Activated T-helper 1 cell treated with anti-CD3 and anti-CD28 coated beads, Interleukin-12 subunit alpha, Interleukin-12 subunit beta, Interleukin-2, Interleukin-4 antibody, amounts not matched to agents 30 ng/mL and 10 ng/mL and 1 ng/mL, durations not matched to agents 14 hours and 24 hours and 36 hours (primary cell): ENCODE results near the gene ITGAV. TPM values are rescaled to one million over a fixed set of nuclear protein-coding genes. Genes with fewer than 3 reads are reported as not detected.
A peak's percentile ranks its signal among the peaks of the same experiment; 100 is the strongest.

ENCODE experiments used
- DNase-seq: peaks from one replicate; pipeline ENCODE4 v3.0.0; 2021; ENCODE audit warnings: low spot score
- H3K27ac Mint-ChIP-seq: one replicate; pipeline ENCODE4 v1.8.0; 2021; ENCODE audit warnings: mild to moderate bottlenecking, mixed read lengths
- H3K27me3 Mint-ChIP-seq: one replicate; pipeline ENCODE4 v1.8.0; 2022; ENCODE audit warnings: mild to moderate bottlenecking, moderate library complexity, mixed read lengths; ENCODE audit not compliant: insufficient read depth
- H3K36me3 Mint-ChIP-seq: one replicate; pipeline ENCODE4 v1.8.0; 2021; ENCODE audit warnings: low read depth, mixed read lengths
- H3K4me1 Mint-ChIP-seq: one replicate; pipeline ENCODE4 v1.8.0; 2021; ENCODE audit warnings: low read depth, mixed read lengths
- H3K4me3 Mint-ChIP-seq: one replicate; pipeline ENCODE4 v1.8.0; 2021; ENCODE audit warnings: mild to moderate bottlenecking, moderate library complexity, mixed read lengths
- H3K9me3 Mint-ChIP-seq: one replicate; pipeline ENCODE4 v1.8.0; 2021; ENCODE audit warnings: mixed read lengths
- intact Hi-C: fragments of 100-400 bp; cut with micrococcal nuclease; formaldehyde crosslinking; loops from one replicate; pipeline ENCODE4 v1.15.1; 2024
- total RNA-seq: library from RNA; stranded (reverse); gene quantifications from 2 replicates; pipeline ENCODE4 v1.2.3, GENCODE V29; 2022

The ITGAV gene
- total RNA-seq, 1 donor from 2014 or later: 8.7 TPM

DNA sequence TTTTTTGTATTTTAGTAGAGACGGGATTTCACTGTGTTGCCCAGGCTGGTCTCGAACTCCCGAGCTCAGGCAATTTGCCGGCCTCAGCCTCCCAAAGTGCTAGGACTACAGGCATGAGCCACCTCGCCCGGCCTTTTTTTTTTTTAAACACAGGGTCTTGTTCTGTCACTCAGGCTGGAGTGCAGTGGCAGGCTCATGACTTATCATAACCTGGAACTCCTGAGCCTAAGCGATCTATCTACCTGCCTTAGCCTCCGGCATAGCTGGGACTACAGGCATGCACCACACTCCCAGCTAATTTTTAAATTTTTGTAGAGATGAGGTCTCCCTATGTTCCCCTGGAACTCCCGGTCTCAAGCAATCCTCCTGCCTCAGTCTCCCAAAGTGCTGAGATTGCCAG, 1.4 kb upstream of the ITGAV start:
- no peak for DNase-seq
- H3K4me1 Mint-ChIP-seq: peaks cover 28% of the 10 kb centered on the region
- peak overlapping the region; percentile 19 for H3K4me3 Mint-ChIP-seq
- H3K36me3 Mint-ChIP-seq: peaks cover 1% of the 10 kb centered on the region
- no peaks in the 10 kb centered on the region for H3K9me3 Mint-ChIP-seq
- intact Hi-C loops: loop anchor here (2.0 kb wide), 1 partner anchor 76 kb away; no protein-coding TSS in a partner anchor
- H3K27me3 Mint-ChIP-seq: peaks cover 6% of the 10 kb centered on the region
- H3K27ac Mint-ChIP-seq: no peak overlapping the region

DNA sequence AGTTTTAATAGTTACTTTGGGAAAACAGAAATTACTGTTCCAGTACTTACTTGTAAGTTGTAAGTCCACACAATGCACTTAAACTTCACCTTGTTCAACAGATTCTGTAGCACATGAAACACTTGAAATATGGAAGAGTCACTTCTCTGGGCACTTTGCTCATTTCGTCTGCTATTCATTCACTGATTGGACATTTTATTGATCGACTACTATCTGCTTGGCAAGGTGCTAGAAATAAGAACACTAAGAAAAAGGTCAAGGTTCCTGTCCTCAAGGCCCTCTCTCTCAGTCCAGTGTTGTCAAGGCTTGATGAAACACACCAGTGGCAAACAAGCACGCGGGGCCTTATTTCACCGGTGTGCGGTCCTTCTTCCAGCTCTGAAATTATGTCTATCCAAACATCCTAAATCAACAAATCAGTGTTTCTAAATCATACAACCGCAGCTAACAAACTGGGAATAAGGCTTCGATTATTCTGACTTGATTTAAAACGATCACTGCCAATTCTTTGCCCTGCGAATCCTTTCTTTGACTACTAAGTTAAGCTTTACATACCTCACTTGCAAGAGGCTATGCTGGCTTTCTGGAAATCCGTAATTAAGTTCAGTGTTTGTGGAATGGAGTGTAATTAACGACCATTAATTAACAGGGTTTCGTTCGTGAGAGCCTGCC, 780 bp upstream of the ITGAV start:
- Mint-ChIP-seq H3K4me3 (peak overlapping the region; percentile 93), H3K4me1 (peaks cover 29% of the 10 kb centered on the region), H3K27me3 (peaks cover 6% of the 10 kb centered on the region), H3K9me3 (no peaks in the 10 kb centered on the region), H3K36me3 (peaks cover 1% of the 10 kb centered on the region), H3K27ac (peak overlapping the region; percentile 26)
- intact Hi-C loops: loop anchor here (1.0 to 2.0 kb wide), 3 partner anchors 52 to 103 kb away; partner anchors contain the start of gene ZC3H15
- no peak for DNase-seq

DNA sequence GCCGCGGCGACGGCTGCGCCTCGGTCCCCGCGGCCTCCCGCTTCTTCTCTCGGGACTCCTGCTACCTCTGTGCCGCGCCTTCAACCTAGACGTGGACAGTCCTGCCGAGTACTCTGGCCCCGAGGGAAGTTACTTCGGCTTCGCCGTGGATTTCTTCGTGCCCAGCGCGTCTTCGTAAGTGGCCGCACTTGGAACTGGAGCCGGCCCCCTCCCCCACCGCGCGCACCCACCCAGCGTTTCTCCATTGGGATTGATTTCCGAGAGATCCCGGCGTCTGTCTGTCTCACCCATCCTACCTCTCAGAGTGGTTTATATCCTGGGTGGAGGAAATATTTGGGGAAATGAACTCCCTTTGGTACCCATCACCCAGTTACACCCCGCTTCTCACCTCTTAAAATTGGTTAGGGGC, 498 bp downstream of the ITGAV start:
- no peak for DNase-seq
- Mint-ChIP-seq H3K27me3 (peaks cover 6% of the 10 kb centered on the region), H3K4me1 (peaks cover 34% of the 10 kb centered on the region), H3K36me3 (peaks cover 1% of the 10 kb centered on the region), H3K9me3 (no peaks in the 10 kb centered on the region), H3K27ac (peak overlapping the region; percentile 91), H3K4me3 (peak overlapping the region; percentile 93)
- intact Hi-C loops: loop anchor here (1.0 kb wide), 1 partner anchor 13 kb away; no protein-coding TSS in a partner anchor

DNA sequence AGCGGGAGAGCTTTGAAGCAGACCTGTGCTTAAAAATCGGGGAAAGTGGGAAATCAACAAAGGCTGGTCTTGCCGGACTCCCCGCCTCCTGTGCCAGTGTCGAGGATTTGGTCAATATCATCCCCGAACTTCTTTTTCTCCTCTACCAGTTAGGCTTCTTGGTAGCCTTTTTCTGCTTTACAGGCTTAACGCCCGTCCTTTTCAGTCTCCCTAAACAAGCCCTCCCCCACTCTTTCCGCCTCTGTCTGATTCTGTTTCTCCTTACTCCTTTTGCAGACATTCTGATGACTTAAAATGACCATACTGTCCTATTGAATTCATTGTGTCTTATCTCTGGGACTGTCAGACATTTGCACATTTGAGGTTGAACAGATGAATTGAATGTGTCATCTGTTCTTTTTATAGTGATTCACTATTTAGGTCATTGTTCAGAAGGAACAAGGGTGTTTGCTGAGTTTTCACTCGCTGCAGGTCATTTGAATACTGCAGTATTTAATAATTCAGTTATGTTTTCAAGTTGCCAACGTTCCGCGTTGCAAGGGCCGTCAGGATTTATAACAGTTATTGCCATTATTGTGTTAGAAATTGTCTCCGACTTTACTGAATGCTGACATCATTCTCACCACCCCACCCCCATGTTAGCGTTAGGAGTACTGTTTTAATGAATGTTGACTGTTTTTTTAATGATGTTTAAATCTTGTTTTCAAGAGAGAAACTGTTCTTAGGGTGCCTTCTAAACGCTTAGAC, 1.1 kb downstream of the ITGAV start:
- H3K4me3 Mint-ChIP-seq: peak overlapping the region; percentile 93
- H3K27ac Mint-ChIP-seq: peak overlapping the region; percentile 91
- intact Hi-C loops: loop anchor here (1.0 kb wide), 1 partner anchor 12 kb away; no protein-coding TSS in a partner anchor
- peaks cover 3% of the 10 kb centered on the region for H3K27me3 Mint-ChIP-seq
- peaks cover 1% of the 10 kb centered on the region for H3K36me3 Mint-ChIP-seq
- H3K9me3 Mint-ChIP-seq: no peaks in the 10 kb centered on the region
- DNase-seq: no peak
- H3K4me1 Mint-ChIP-seq: peaks cover 34% of the 10 kb centered on the region

DNA sequence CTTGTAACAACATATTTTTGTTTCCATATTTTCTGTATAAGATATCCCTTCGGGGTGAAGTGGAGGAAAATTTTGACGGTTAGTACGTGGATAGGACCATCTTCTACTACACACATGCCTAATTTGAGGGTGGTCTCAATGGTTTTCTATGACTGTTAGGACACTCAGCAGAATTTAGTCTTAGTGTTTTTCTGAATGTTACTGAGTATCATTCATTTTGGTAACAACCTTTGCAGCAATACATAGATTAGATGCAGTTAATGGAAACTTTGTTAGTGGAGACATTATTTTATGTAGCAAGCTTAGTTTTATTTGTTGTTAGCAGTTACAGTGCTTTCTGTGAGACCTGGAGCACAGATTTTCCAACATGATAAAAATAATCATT, 1.6 kb downstream of the ITGAV start:
- intact Hi-C loops: no loop called here
- Mint-ChIP-seq H3K27ac (peak overlapping the region; percentile 14), H3K4me3 (peak overlapping the region; percentile 93), H3K4me1 (peaks cover 34% of the 10 kb centered on the region), H3K27me3 (no peaks in the 10 kb centered on the region), H3K9me3 (no peaks in the 10 kb centered on the region), H3K36me3 (peaks cover 1% of the 10 kb centered on the region)
- DNase-seq: no peak

DNA sequence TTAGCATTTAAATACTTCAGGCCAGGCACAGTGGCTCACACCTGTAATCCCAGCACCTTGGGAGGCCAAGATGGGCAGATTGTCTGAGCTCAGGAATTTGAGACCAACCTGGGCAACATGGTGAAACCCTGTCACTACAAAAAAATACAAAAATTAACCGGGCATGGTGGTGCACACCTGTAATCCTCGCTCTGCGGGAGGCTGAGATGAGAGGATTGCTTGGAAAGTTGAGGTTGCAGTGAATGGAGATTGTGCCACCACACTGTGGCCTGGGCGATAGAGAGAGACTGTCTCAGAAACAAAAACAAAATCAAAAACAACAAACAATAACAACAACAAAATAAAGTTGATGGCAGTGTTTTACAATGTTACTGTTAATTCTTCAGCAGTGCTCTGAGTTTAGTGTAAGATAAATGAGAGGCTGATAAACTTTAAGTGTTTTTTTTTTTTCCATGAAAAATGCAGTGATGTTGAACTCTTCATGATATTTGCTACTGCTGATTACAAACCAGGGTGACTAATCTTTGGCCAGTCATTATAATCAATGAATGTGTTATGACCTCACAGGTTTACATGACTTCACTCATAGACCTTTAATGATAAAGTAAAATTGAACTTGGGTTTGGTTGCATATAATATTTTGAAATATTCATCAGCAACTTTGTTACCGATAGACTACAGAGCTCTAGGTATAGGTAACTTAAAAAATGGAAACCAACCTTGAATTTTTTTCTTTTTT, 2.5 kb downstream of the ITGAV start:
- peaks cover 1% of the 10 kb centered on the region for H3K36me3 Mint-ChIP-seq
- H3K27me3 Mint-ChIP-seq: no peaks in the 10 kb centered on the region
- peaks cover 34% of the 10 kb centered on the region for H3K4me1 Mint-ChIP-seq
- no peak for DNase-seq
- intact Hi-C loops: no loop called here
- no peaks in the 10 kb centered on the region for H3K9me3 Mint-ChIP-seq
- no peak overlapping the region for H3K27ac Mint-ChIP-seq
- H3K4me3 Mint-ChIP-seq: peak overlapping the region; percentile 25

DNA sequence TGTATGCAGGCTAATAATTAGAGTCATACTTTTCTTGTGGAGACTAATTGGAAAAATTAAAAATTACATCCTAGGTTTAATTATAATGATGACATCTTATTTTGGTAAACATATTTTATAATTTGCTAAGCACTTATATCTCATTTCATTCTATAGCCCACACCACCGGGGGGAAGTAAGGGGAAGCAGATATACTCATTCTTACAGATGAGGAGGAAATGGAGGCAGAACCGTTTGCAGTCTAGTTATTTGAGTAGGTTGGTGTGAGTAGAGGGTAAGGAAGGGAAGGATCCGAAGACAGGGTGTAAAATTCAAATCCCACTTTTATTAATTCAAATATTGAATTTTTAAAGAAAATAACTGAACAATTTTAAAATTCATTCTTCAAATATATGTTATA, 3.7 kb downstream of the ITGAV start:
- Mint-ChIP-seq H3K27ac (no peak overlapping the region), H3K9me3 (no peaks in the 10 kb centered on the region), H3K4me3 (no peak overlapping the region), H3K36me3 (peaks cover 1% of the 10 kb centered on the region), H3K27me3 (no peaks in the 10 kb centered on the region), H3K4me1 (peaks cover 34% of the 10 kb centered on the region)
- intact Hi-C loops: no loop called here
- no peak for DNase-seq

DNA sequence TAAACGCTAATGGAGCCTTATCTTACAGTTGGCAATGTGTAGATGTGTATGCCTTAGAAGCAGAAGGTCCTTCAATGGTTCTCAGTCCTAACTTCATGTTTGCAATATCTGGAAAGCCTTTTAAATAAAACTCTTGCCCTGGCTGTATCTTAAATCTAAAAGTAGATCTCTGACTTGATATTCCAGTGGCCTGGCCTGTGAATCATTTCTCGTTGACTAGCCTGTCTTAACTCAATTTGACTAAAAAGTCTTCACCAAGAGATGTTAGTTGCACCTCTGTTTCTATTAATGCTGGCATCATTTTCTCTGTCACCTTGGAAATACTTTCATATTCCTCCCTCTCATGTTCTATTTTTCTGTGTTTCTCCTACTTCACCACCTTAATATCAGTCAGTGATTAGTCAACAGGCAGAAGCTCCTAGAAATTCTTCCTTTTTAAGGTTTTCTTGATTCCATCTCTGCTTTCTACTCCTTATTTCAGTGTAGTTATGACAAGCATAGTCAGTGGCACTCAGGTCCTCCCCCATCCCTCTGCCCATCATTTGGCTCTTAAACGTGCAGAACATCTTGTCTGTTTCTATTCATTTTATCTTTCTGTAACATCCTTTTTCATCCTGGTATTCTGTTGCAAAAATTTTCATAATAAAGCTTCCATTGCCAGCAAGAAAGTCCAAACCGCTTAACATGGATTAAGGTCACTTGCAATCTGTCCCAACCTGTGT, 4.3 kb downstream of the ITGAV start:
- intact Hi-C loops: no loop called here
- Mint-ChIP-seq H3K27me3 (no peaks in the 10 kb centered on the region), H3K36me3 (peaks cover 1% of the 10 kb centered on the region), H3K27ac (no peak overlapping the region), H3K9me3 (no peaks in the 10 kb centered on the region), H3K4me3 (no peak overlapping the region), H3K4me1 (peaks cover 30% of the 10 kb centered on the region)
- DNase-seq: no peak

DNA sequence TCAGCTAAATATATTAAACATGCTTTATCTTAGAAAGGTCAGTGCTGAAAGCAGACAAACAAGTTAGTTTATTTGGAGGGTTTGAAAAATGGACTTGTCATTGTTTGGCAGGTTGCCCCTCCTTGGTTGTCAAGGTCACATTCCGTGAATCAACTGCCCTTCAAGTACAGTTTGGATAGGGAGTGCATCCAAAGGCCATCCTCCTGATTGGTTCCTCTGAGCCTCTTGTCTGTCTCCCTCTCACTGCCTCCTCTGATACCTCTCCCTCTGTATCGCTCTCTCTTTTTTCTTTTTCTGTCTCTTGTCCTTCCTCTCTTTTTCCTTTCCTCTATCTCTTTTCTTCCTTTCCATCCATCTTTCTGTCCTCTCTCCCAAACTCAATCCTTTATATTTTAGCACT, 5.4 kb downstream of the ITGAV start:
- no peak overlapping the region for H3K4me3 Mint-ChIP-seq
- H3K4me1 Mint-ChIP-seq: peaks cover 26% of the 10 kb centered on the region
- H3K9me3 Mint-ChIP-seq: no peaks in the 10 kb centered on the region
- intact Hi-C loops: no loop called here
- H3K36me3 Mint-ChIP-seq: peaks cover 1% of the 10 kb centered on the region
- DNase-seq: no peak
- no peak overlapping the region for H3K27ac Mint-ChIP-seq
- no peaks in the 10 kb centered on the region for H3K27me3 Mint-ChIP-seq

DNA sequence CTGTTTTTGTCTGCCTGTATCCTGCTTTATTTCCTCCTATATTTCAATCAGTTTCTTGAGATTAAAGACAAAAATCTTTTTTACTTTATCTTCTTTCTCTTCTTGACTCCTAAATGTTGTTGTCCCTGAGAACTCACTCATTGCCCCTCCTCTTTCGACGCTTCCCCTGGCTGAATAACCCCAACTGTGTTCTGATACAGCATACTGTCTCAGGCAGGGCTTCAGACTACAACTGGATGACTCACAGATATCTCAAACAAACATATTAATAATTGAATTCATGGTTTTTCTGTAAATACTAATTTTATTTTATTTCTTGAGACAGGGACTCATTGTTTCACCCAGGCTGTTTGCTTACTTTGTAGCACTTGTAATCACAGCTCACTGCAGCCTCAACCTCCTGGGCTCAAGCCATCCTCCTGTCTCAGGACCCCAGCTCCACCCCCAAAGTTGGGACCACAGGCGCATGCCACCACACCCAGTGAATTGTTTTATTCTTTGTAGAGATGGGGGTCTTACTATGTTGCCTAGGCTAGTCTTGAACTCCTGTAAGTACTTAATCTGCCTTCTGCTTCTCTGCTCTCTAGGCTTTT, 9.4 kb downstream of the ITGAV start:
- intact Hi-C loops: no loop called here
- H3K9me3 Mint-ChIP-seq: no peaks in the 10 kb centered on the region
- H3K4me3 Mint-ChIP-seq: no peak overlapping the region
- H3K27me3 Mint-ChIP-seq: no peaks in the 10 kb centered on the region
- no peak for DNase-seq
- no peaks in the 10 kb centered on the region for H3K36me3 Mint-ChIP-seq
- H3K27ac Mint-ChIP-seq: no peak overlapping the region
- peaks cover 3% of the 10 kb centered on the region for H3K4me1 Mint-ChIP-seq

DNA sequence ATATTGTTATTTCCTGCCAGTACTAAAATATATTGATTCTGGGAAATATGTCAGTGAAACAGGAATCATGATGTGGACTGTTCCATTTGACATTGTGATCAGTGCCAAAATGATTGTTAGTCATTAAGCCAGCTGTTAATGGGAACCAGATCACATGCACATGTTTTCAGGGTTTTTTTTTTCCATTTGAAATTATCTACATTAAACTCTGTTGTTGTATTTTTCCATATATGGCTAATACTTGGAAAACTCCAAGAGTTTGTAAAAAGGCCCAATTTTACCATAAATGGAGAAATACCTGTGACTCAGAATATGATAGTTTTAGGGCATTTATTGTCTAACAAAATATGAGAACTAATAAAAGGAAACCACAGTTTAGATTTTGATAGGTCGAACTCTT, 13.4 kb downstream of the ITGAV start:
- Mint-ChIP-seq H3K4me3 (no peak overlapping the region), H3K36me3 (no peaks in the 10 kb centered on the region), H3K9me3 (no peaks in the 10 kb centered on the region), H3K27me3 (no peaks in the 10 kb centered on the region), H3K27ac (no peak overlapping the region), H3K4me1 (no peaks in the 10 kb centered on the region)
- intact Hi-C loops: loop anchor here (1.0 kb wide), 1 partner anchor 13 kb away; the partner anchor contains the start of gene ITGAV
- DNase-seq: no peak

DNA sequence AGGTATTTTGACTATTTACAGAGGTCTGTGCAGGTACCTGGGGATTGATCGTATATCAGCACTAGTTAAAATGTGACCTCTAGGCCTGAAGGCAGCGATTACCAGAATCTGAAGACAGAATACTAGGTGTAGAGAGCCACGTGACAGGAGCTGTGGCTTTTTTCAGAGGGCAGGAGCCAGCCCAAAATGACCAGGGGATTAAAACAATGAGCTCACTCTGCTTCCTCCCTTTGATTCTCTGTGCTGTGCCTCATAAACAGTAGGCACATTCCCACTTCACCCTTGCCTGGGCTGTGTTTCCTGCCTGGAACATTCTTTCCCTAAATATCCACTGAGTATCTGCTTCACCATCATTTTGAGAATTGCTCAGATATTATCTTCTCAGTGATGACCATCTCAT, 15.2 kb downstream of the ITGAV start:
- H3K36me3 Mint-ChIP-seq: no peaks in the 10 kb centered on the region
- intact Hi-C loops: no loop called here
- no peak for DNase-seq
- no peaks in the 10 kb centered on the region for H3K27me3 Mint-ChIP-seq
- H3K27ac Mint-ChIP-seq: no peak overlapping the region
- no peaks in the 10 kb centered on the region for H3K4me1 Mint-ChIP-seq
- no peak overlapping the region for H3K4me3 Mint-ChIP-seq
- H3K9me3 Mint-ChIP-seq: no peaks in the 10 kb centered on the region
